ENCODE results near the gene CIAO2A.

Gene CIAO2A

GRCh38 chr15:64117759-64118487, 24.3 kb upstream of the CIAO2A start:
- no peak for ATAC-seq (ENCODE audit: insufficient read depth, low read depth)
- H3K9ac ChIP-seq (ENCODE audit: low read depth, low read length) = no peak overlapping the region
- H3K4me3 ChIP-seq (ENCODE audit: low read depth in 1 of 2, low read length in 2 of 2) = no peak overlapping the region
- H3K4me1 ChIP-seq (ENCODE audit: insufficient read depth, low read length) = no peaks in the 10 kb centered on the region
- peaks cover 4% of the 10 kb centered on the region; the same call in 1 of the 2 replicates for H3K79me2 ChIP-seq (ENCODE audit: insufficient read depth, low read length)
- peaks cover 5% of the 10 kb centered on the region; the same call in 1 of the 2 replicates for H4K20me1 ChIP-seq (ENCODE audit: insufficient read depth, low read length)
- no peaks in the 10 kb centered on the region for H3K27me3 ChIP-seq (ENCODE audit: insufficient read depth, low read length, poor library complexity)
- H3K27ac ChIP-seq (ENCODE audit: low read length) = no peak overlapping the region
- TF ChIP-seq EZH2 (IDR thresholded peaks at IDR 0.05; ENCODE audit: borderline replicate concordance, low read depth, low read length, severe bottlenecking) (no peak), CTCF (IDR thresholded peaks at IDR 0.05; ENCODE audit: borderline replicate concordance, extremely low read depth, low read length, poor library complexity, severe bottlenecking) (no peak)
- no peak overlapping the region for H2AFZ ChIP-seq (ENCODE audit: low read depth, low read length)
- H3K36me3 ChIP-seq (ENCODE audit: insufficient read depth, low read length) = peaks cover 91% of the 10 kb centered on the region
- H3K9me3 ChIP-seq (ENCODE audit: insufficient read depth, low read length, severe bottlenecking) = no peaks in the 10 kb centered on the region
- no peak overlapping the region for H3K4me2 ChIP-seq (ENCODE audit: insufficient read depth, low read length)
- DNase-seq = no peak

GRCh38 chr15:64112904-64113303, 19.3 kb upstream of the CIAO2A start:
- Histone ChIP-seq H3K4me2 (ENCODE audit: insufficient read depth, low read length) (no peak overlapping the region), H3K4me1 (ENCODE audit: insufficient read depth, low read length) (no peaks in the 10 kb centered on the region), H4K20me1 (ENCODE audit: insufficient read depth, low read length) (peaks cover 27% of the 10 kb centered on the region), H3K27ac (ENCODE audit: low read length) (no peak overlapping the region), H3K9ac (ENCODE audit: low read depth, low read length) (no peak overlapping the region), H3K9me3 (ENCODE audit: insufficient read depth, low read length, severe bottlenecking) (no peaks in the 10 kb centered on the region), H3K4me3 (ENCODE audit: low read depth in 1 of 2, low read length in 2 of 2) (no peak overlapping the region), H3K79me2 (ENCODE audit: insufficient read depth, low read length) (peaks cover 53% of the 10 kb centered on the region), H3K36me3 (ENCODE audit: insufficient read depth, low read length) (peaks cover 60% of the 10 kb centered on the region), H2AFZ (ENCODE audit: low read depth, low read length) (no peak overlapping the region), H3K27me3 (ENCODE audit: insufficient read depth, low read length, poor library complexity) (no peaks in the 10 kb centered on the region)
- ATAC-seq (ENCODE audit: insufficient read depth, low read depth) = no peak
- TF ChIP-seq EZH2 (IDR thresholded peaks at IDR 0.05; ENCODE audit: borderline replicate concordance, low read depth, low read length, severe bottlenecking) = no peak
- no peak for TF ChIP-seq CTCF (IDR thresholded peaks at IDR 0.05; ENCODE audit: borderline replicate concordance, extremely low read depth, low read length, poor library complexity, severe bottlenecking)
- no peak for DNase-seq

GRCh38 chr15:64112073-64112772, 18.6 kb upstream of the CIAO2A start:
- Histone ChIP-seq H4K20me1 (ENCODE audit: insufficient read depth, low read length) (peaks cover 32% of the 10 kb centered on the region), H3K27ac (ENCODE audit: low read length) (no peak overlapping the region), H3K4me2 (ENCODE audit: insufficient read depth, low read length) (no peak overlapping the region), H3K4me3 (ENCODE audit: low read depth in 1 of 2, low read length in 2 of 2) (no peak overlapping the region), H3K4me1 (ENCODE audit: insufficient read depth, low read length) (no peaks in the 10 kb centered on the region), H3K27me3 (ENCODE audit: insufficient read depth, low read length, poor library complexity) (no peaks in the 10 kb centered on the region), H2AFZ (ENCODE audit: low read depth, low read length) (no peak overlapping the region), H3K79me2 (ENCODE audit: insufficient read depth, low read length) (peaks cover 58% of the 10 kb centered on the region), H3K9me3 (ENCODE audit: insufficient read depth, low read length, severe bottlenecking) (no peaks in the 10 kb centered on the region), H3K36me3 (ENCODE audit: insufficient read depth, low read length) (peaks cover 53% of the 10 kb centered on the region), H3K9ac (ENCODE audit: low read depth, low read length) (no peak overlapping the region)
- ATAC-seq (ENCODE audit: insufficient read depth, low read depth) (no peak), DNase-seq (no peak)
- no peak for TF ChIP-seq CTCF (IDR thresholded peaks at IDR 0.05; ENCODE audit: borderline replicate concordance, extremely low read depth, low read length, poor library complexity, severe bottlenecking)
- no peak for TF ChIP-seq EZH2 (IDR thresholded peaks at IDR 0.05; ENCODE audit: borderline replicate concordance, low read depth, low read length, severe bottlenecking)
